Neural progenitor cell (in vitro differentiated cells): ENCODE measurements around the gene TPCN2. TPM values are rescaled to one million over a fixed set of nuclear protein-coding genes. Genes with fewer than 3 reads are reported as not detected.

Source experiments
- DNase-seq: peaks from one replicate; pipeline ENCODE4 v3.0.0-alpha.2; 2016; ENCODE audit warnings: low spot score
- H2AFZ ChIP-seq: fragments of 200-600 bp; sonication (generic); replicated peaks from 2 replicates; pipeline ENCODE4 v1.6.1; 2016; ENCODE audit warnings: antibody characterized with exemption
- H3F3A ChIP-seq: fragments of 200-600 bp; sonication (generic); 2 replicates; pipeline ENCODE4 v1.6.1; 2016; ENCODE audit warnings: antibody characterized with exemption, low read depth
- H3K27ac ChIP-seq: fragments of 200-600 bp; sonication (generic); 2 replicates; pipeline ENCODE4 v1.5.1; 2016; ENCODE audit warnings: mild to moderate bottlenecking
- H3K27me3 ChIP-seq: fragments of 200-600 bp; sonication (generic); 2 replicates; pipeline ENCODE4 v1.6.1; 2016; ENCODE audit warnings: mild to moderate bottlenecking, moderate library complexity
- H3K36me3 ChIP-seq: fragments of 200-600 bp; sonication (generic); 2 replicates; pipeline ENCODE4 v1.5.1; 2016
- H3K4me1 ChIP-seq: fragments of 200-600 bp; sonication (generic); 2 replicates; pipeline ENCODE4 v1.6.1; 2016; ENCODE audit warnings: mixed run types
- H3K4me2 ChIP-seq: fragments of 200-600 bp; sonication (generic); 2 replicates; pipeline ENCODE4 v1.6.1; 2016
- H3K4me3 ChIP-seq: fragments of 200-600 bp; sonication (generic); 2 replicates; pipeline ENCODE4 v1.5.1; 2016
- H3K79me2 ChIP-seq: fragments of 200-600 bp; sonication (generic); 2 replicates; pipeline ENCODE4 v1.6.1; 2016; ENCODE audit warnings: low read depth
- H3K9ac ChIP-seq: fragments of 200-600 bp; sonication (generic); 2 replicates; pipeline ENCODE4 v1.6.1; 2016
- H3K9me3 ChIP-seq: fragments of 200-600 bp; sonication (generic); 2 replicates; pipeline ENCODE4 v1.5.1; 2016; ENCODE audit warnings: low read depth
- H4K20me1 ChIP-seq: fragments of 200-600 bp; sonication (generic); 2 replicates; pipeline ENCODE4 v1.6.1; 2016; ENCODE audit warnings: low read depth
- H3K27ac Mint-ChIP-seq: 3 replicates; pipeline ENCODE4 v1.8.0; 2021; ENCODE audit warnings: mixed read lengths
- H3K27me3 Mint-ChIP-seq: 2 replicates; pipeline ENCODE4 v1.8.0; 2022; ENCODE audit warnings: low read depth, mild to moderate bottlenecking, inconsistent platforms, moderate library complexity, mixed read lengths; ENCODE audit not compliant: insufficient read depth
- H3K36me3 Mint-ChIP-seq: 3 replicates; pipeline ENCODE4 v1.8.0; 2021; ENCODE audit warnings: mixed read lengths
- H3K4me1 Mint-ChIP-seq: 3 replicates; pipeline ENCODE4 v1.8.0; 2021; ENCODE audit warnings: mixed read lengths
- H3K4me3 Mint-ChIP-seq: 3 replicates; pipeline ENCODE4 v1.8.0; 2021; ENCODE audit warnings: mild to moderate bottlenecking, moderate library complexity, mixed read lengths
- H3K9me3 Mint-ChIP-seq: 3 replicates; pipeline ENCODE4 v1.8.0; 2020; ENCODE audit warnings: mixed read lengths
- EZH2 ChIP-seq: fragments of 200-600 bp; sonication (generic); IDR thresholded peaks from 2 replicates; pipeline ENCODE4 v1.6.1; 2017; ENCODE audit warnings: antibody characterized with exemption, mild to moderate bottlenecking, moderate library complexity
- EZH2phosphoT487 ChIP-seq: fragments of 200-600 bp; sonication (generic); IDR thresholded peaks from 2 replicates; pipeline ENCODE4 v1.6.1; 2017; ENCODE audit warnings: antibody characterized with exemption
- total RNA-seq: library from RNA; depleted of rRNA; stranded (reverse); fragments of >200 nt; gene quantifications from 2 replicates; pipeline ENCODE4 v1.2.3, GENCODE V29; 2015; ENCODE audit warnings: low replicate concordance
- TF ChIP-seq, protein P1 (sequence below): fragments of 200-600 bp; sonication (generic); IDR thresholded peaks from 2 replicates; pipeline ENCODE4 v1.5.1; 2017; ENCODE audit warnings: antibody characterized with exemption, mild to moderate bottlenecking

The TPCN2 gene
- total RNA-seq, 1 donor from 2014 or later, result 7.2 TPM

DNA sequence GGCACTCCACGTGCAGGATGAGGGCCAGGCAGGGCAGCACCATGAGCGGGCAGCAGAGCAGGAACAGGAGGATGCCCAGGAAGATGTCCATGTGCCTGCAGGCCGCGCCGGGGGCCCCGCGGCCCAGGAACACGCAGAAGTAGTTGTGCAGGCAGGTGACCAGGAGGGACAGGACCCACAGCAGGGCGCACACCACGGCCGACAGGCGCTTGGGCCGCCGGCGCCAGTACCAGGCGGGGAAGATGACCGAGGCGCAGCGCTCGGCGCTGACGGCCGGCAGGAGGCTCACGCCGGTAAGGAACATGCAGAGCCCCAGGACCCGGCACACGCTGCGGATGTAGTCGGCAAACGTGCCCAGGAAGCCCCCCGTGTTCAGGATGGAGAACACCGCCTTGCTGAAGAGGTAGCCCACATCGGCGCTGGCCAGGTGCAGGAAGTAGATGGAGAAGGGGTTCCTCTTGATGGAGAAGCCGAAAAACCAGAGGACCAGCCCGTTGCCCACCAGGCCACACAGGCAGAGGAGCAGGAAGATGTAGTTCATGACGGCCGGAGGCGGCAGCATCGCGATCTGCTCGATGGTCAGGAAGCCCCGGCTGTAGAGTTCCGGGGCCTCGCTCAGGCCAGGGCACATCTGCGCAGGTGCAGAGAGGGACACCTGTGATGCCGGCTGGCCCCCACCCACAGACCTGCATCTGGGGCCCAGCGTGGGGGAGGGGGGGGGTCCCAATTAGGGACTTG, 42.9 kb upstream of the TPCN2 start:
- Histone ChIP-seq H3K27ac (no peak overlapping the region), H2AFZ (no peak overlapping the region), H3F3A (no peaks in the 10 kb centered on the region), H3K9me3 (no peaks in the 10 kb centered on the region), H3K27me3 (no peaks in the 10 kb centered on the region), H3K9ac (no peak overlapping the region), H3K36me3 (no peaks in the 10 kb centered on the region), H4K20me1 (no peaks in the 10 kb centered on the region), H3K4me1 (peaks cover 3% of the 10 kb centered on the region), H3K4me3 (no peak overlapping the region), H3K79me2 (no peaks in the 10 kb centered on the region), H3K4me2 (no peak overlapping the region)
- Mint-ChIP-seq H3K9me3 (no peaks in the 10 kb centered on the region), H3K4me3 (no peak overlapping the region), H3K36me3 (no peaks in the 10 kb centered on the region), H3K27ac (no peak overlapping the region), H3K27me3 (peaks cover 6% of the 10 kb centered on the region), H3K4me1 (peaks cover 25% of the 10 kb centered on the region)
- DNase-seq, result no peak
- TF ChIP-seq, protein P1, sequence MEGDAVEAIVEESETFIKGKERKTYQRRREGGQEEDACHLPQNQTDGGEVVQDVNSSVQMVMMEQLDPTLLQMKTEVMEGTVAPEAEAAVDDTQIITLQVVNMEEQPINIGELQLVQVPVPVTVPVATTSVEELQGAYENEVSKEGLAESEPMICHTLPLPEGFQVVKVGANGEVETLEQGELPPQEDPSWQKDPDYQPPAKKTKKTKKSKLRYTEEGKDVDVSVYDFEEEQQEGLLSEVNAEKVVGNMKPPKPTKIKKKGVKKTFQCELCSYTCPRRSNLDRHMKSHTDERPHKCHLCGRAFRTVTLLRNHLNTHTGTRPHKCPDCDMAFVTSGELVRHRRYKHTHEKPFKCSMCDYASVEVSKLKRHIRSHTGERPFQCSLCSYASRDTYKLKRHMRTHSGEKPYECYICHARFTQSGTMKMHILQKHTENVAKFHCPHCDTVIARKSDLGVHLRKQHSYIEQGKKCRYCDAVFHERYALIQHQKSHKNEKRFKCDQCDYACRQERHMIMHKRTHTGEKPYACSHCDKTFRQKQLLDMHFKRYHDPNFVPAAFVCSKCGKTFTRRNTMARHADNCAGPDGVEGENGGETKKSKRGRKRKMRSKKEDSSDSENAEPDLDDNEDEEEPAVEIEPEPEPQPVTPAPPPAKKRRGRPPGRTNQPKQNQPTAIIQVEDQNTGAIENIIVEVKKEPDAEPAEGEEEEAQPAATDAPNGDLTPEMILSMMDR, result no peak
- no peak for TF ChIP-seq EZH2
- no peak for TF ChIP-seq EZH2phosphoT487

DNA sequence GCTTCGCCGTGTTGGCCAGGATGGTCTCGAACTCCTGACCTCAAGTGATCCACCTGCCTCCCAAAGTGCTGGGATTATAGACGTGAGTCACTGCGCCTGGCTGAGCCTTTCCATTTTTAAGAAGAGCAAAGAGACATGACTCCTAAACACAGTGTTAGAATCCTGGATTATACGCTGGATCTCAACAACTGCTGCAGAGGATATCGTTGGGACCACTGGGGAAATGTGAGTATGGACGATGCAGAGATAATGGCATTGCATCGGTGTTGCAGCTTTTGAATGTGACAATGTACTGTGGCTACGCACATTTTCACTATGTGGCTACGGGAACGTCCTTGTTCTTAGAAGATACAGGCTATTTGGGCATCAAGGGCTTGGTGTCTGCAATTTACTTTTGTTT, 41.9 kb upstream of the TPCN2 start:
- no peaks in the 10 kb centered on the region for H3K9me3 ChIP-seq
- H3K9me3 Mint-ChIP-seq, result no peaks in the 10 kb centered on the region
- H3F3A ChIP-seq, result no peaks in the 10 kb centered on the region
- peak overlapping the region; percentile 21 for H3K4me3 Mint-ChIP-seq
- H3K27me3 ChIP-seq, result no peaks in the 10 kb centered on the region
- H2AFZ ChIP-seq, result no peak overlapping the region
- H3K27ac Mint-ChIP-seq, result no peak overlapping the region
- no peak for DNase-seq
- H3K4me2 ChIP-seq, result no peak overlapping the region
- H3K36me3 Mint-ChIP-seq, result no peaks in the 10 kb centered on the region
- peaks cover 12% of the 10 kb centered on the region for H3K4me1 ChIP-seq
- H3K79me2 ChIP-seq, result no peaks in the 10 kb centered on the region
- H3K4me3 ChIP-seq, result no peak overlapping the region
- peaks cover 7% of the 10 kb centered on the region for H3K27me3 Mint-ChIP-seq
- no peak overlapping the region for H3K27ac ChIP-seq
- H3K4me1 Mint-ChIP-seq, result peaks cover 30% of the 10 kb centered on the region
- H3K9ac ChIP-seq, result no peak overlapping the region
- H3K36me3 ChIP-seq, result no peaks in the 10 kb centered on the region
- TF ChIP-seq EZH2phosphoT487, result no peak
- TF ChIP-seq, protein P1, result no peak
- TF ChIP-seq EZH2, result no peak
- no peaks in the 10 kb centered on the region for H4K20me1 ChIP-seq

DNA sequence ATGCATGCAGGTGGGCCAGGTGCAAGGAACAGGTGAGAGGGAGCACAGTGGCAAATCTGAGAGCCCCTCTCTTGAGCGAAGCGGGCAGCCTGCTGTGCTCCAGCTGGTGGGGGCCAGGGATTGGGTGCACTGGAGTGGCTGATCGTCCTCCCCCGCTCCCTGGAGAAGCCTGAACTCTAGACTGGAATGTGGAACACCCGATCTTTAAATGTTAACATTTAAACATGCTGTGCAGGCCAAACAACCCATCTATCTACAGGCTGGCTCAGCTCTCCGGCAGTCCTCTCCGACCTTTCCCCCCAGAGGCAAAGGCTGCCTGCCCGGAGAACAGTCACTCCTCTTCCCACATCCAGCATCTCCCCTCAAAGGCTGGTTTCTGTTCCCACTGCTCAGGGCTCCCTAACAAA, 40.8 kb upstream of the TPCN2 start:
- Histone ChIP-seq H3K4me2 (no peak overlapping the region), H4K20me1 (no peaks in the 10 kb centered on the region), H3F3A (peaks cover 7% of the 10 kb centered on the region), H3K79me2 (no peaks in the 10 kb centered on the region), H3K27ac (no peak overlapping the region), H3K9ac (no peak overlapping the region), H2AFZ (no peak overlapping the region), H3K9me3 (no peaks in the 10 kb centered on the region), H3K4me1 (peaks cover 23% of the 10 kb centered on the region), H3K27me3 (peaks cover 1% of the 10 kb centered on the region), H3K4me3 (no peak overlapping the region), H3K36me3 (no peaks in the 10 kb centered on the region)
- Mint-ChIP-seq H3K27me3 (peaks cover 9% of the 10 kb centered on the region), H3K9me3 (no peaks in the 10 kb centered on the region), H3K27ac (no peak overlapping the region), H3K36me3 (no peaks in the 10 kb centered on the region), H3K4me1 (peaks cover 38% of the 10 kb centered on the region), H3K4me3 (no peak overlapping the region)
- TF ChIP-seq EZH2 (no peak), EZH2phosphoT487 (no peak)
- TF ChIP-seq, protein P1, result no peak
- DNase-seq, result no peak
